ENCODE results near the gene C6orf52.

C6orf52 gene

DNA sequence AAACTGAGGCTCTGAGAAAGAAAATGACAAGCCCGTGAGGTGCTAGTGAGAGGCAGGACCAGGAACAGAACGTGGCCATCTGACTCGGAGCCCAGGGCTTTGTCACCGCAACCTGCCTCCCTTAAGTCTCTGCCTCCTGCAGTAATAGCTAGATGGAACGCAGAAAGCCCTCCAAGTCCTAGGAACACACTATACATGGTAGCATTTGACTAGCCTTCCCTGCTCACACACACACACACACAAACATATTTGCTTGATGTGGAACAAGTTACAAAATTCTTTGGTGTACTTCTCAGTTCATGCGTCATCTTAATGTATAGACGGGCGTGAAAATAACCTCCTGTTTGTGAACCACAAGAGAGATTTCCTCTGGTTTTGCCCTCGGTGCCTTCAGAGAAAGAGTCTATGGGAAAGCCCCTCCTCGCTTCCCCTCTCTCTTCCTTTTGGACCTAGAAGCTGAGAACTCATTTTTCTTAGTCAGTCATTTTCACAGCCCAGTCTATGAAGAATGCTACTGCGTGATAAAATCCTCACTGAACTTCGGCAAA is 38.8 kb downstream of the C6orf52 start:
- peak in 1 of 2 experiments; percentile 8 for DNase-seq (ENCODE audit: low read depth in 2 of 2)

DNA sequence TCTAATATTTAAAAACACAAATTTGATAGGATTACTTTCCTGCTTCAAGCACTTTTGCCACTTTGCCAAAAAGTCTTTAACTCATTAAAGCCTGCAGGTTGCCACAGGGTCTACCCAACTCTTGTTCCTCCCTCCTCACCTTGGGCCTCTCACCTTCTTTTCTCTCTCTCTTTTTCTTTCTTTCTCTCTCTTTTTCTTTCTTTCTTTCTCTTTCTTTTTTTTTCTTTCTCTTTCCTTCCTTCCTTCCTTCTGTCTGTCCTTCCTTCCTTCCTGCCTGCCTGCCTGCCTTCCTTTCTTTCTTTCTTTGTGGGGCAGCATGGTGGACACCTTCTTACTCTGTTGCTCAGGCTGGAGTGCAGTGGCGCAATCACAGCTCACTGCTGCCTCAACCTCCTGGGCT is 50.2 kb downstream of the C6orf52 start:
- DNase-seq (ENCODE audit: low read depth in 2 of 2) = no peak

DNA sequence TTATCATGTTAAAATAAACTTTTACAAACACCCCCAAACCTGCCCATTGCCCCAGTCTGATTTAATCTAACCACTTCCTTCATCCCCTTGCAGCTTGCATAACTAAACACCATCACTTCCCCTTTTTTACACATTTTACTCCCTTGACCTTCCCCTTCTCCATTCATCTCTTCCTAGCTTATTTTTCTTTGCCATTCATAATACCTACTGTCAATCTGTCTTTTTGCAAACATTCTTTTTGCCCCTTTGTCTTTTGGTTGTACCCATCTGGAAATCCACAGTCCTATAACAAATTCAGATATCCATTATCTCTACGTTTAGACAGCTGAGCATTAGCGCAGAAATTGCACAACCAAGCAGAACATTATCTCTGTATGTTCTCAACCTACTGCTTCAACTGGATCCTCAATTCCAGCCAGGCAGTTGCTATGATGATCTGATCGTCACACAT is 51.2 kb downstream of the C6orf52 start:
- no peak for DNase-seq (ENCODE audit: low read depth in 2 of 2)

DNA sequence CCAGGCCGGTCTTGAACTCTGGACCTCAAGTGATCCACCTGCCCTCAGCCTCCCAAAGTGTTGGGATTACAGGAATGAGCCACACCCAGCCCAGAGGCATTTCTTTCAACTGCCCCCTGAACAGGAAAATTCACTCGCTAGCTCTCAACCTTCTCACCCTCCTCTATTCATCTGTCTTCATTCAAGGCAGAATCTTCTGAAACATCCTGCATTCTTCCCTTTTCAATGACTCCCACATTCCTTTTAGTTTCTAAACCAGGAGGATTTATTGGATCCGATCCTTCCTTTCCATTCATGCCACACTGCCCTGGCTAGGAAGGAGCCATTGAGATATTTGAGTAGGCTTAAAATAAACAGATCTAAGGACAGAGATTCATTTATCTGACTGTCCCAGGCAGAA is 52.9 kb downstream of the C6orf52 start:
- DNase-seq (ENCODE audit: low read depth in 2 of 2) = no peak

DNA sequence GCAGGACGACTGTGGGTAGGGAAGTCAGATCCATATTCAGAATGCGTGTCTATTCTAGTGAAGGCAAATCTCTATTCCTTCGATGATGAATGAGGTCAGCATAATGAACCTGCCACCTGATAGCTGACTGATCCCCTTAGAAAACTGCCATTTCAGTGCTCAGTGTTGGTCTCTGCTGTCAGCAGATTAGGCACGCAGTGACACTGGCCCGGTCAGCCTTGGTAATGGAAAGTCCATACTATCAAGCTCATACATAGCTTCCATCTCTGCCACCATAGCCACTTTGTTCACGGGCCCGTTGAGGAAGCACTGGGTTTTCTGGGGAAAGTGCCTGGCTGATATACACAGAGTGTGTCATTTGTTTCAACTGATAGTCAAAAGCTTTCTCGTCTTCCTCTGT is 54.0 kb downstream of the C6orf52 start:
- DNase-seq (ENCODE audit: low read depth in 2 of 2) = no peak

DNA sequence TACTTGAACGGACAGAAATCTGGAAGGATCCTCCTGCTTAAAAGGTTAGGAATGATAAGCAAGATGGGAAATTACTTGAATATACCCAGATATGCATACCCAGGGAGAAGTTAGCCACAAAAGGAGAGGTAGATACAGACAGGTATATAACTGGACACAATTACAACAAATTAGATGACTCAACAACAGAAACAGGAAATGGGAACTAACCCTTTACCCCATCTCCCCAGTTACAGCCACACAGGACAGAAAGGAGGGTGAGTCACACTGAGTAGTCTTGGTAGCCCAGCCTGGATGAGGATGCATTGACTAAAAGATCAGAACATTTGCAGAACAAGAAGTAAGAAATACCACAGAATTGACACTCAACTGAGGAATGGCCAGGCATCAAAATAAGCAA is 61.2 kb downstream of the C6orf52 start:
- no peak for DNase-seq (ENCODE audit: low read depth in 2 of 2)

DNA sequence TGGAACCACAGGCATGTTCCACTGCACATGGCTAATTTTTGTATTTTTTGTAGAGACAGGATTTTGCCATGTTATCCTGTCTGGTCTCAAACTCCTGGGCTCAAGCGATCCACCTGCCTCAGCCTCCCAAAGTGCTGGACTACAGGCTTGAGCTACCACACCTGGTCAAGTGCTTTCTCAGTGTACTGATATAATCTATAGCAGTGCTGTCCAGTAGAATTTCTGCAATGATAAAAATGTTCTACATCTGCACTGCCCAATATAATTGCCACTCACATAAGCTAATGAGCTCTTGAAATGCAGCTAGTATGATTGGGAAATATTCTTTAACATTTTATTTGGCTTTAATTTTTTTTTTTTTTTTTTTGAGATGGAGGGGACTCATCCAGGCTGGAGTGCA is 64.2 kb downstream of the C6orf52 start:
- no peak for DNase-seq (ENCODE audit: low read depth in 2 of 2)

DNA sequence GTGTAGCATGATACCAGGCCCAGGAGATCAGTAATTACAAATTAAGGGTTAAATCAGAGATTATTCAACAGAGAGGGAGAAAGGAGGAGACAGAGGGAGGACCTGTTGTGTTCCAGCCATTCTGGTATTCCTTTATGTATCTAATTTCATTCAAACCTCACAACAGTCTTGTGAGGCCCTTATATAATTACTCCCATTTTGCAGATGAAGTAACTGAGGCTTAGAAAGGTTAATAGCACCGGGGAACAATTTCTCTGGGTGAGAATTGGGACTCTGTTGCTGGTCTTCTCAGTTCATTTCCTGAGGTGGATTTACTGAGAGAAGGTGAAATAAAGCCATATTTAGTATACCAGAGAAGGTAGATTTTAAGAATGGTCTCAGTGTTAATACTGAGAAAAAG is 66.6 kb downstream of the C6orf52 start:
- DNase-seq (ENCODE audit: low read depth in 2 of 2) = no peak

DNA sequence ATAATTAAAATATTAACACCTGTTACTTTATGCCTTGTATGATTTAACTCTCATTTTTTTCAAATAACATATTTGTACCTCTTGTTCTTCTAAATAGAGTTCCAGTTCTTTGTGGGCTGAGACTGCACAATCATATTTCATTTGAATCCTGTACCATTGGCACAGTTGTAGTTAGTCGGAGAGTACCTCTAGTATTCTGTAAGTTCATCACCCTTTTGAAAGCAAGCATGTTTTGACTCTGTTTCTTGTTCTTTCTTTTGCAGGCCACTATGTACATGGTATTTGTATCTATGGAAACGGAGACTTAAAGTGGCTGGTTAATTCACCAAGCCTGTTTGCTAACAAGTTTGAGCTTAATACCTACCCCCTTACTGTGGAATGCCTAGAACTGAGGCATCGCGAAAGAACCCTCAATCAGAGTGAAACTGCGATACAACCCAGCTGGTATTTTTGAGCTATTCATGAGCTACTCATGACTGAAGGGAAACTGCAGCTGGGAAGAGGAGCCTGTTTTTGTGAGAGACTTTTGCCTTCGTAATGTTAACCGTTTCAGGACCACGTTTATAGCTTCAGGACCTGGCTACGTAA is 68.2 kb downstream of the C6orf52 start:
- DNase-seq (ENCODE audit: low read depth in 2 of 2) = no peak

DNA sequence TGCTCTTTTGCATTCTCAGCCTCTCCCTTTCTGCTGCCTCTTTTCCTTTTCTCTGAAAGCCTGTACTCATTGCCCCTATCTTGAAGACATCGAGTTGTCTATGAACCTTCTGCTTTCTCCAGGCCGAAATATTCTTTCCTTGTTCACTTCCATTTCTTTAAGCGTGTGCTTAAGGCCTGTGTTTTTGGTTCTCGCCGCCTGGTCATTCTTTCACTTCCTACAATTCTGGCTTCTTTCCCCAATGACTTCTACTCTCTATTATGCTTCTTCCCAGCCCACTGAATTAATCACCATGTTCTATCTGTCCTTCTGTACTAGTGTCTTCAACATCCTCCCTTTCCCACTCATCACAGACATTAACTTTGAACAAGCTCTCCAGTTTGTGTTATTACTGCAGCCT is 69.6 kb downstream of the C6orf52 start:
- no peak for DNase-seq (ENCODE audit: low read depth in 2 of 2)

DNA sequence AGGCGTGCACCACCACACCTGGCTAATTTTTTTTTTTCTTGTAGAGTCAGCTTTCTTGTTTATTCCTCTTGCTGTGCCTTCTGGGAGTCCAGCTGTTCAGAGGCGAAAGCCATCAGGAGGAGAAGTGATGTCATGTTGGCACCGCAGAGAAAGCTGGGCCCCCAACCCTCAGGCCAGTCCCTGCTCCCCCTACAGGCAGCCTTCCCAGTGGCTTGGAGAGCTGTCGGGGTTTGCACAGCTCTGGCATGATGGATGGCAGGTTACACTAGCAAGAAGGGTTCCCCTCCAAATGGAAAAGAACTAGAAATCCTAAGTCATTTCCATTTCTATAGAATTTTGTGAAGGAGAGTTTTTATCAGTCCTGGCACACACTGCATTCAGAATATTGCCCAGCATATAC is 72.6 kb downstream of the C6orf52 start:
- no peak for DNase-seq (ENCODE audit: low read depth in 2 of 2)
